ENCODE results near the gene MYO9B. TPM values are rescaled to one million over a fixed set of nuclear protein-coding genes. Genes with fewer than 3 reads are reported as not detected.

The MYO9B gene
- total RNA-seq, 1 experiment from 2014 or later, result 79.4 TPM

DNA sequence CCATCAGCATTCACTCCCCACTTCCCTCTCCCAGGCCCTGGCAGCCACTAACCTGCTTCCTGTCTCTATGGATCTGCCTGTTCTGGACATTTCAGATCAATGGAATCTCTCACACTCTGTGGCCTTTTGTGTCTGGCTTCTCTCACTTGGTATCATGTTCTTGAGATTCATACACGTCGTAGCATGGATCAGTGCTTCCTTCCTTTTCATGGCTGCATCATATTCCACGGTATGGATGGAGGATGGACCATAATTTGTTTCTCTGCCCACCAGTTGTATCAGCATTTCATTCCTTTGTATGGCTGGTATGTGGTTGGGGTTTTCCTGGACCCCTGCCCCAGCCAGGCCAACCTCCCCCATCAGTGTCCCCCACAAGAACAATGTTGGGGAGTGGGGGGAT lies 36.2 kb downstream of the MYO9B start:
- TF ChIP-seq TCF7L2 (IDR thresholded peaks at IDR 0.05; ENCODE audit: low read depth, low read length), result no peak
- TF ChIP-seq, protein P1, sequence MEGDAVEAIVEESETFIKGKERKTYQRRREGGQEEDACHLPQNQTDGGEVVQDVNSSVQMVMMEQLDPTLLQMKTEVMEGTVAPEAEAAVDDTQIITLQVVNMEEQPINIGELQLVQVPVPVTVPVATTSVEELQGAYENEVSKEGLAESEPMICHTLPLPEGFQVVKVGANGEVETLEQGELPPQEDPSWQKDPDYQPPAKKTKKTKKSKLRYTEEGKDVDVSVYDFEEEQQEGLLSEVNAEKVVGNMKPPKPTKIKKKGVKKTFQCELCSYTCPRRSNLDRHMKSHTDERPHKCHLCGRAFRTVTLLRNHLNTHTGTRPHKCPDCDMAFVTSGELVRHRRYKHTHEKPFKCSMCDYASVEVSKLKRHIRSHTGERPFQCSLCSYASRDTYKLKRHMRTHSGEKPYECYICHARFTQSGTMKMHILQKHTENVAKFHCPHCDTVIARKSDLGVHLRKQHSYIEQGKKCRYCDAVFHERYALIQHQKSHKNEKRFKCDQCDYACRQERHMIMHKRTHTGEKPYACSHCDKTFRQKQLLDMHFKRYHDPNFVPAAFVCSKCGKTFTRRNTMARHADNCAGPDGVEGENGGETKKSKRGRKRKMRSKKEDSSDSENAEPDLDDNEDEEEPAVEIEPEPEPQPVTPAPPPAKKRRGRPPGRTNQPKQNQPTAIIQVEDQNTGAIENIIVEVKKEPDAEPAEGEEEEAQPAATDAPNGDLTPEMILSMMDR (IDR thresholded peaks at IDR 0.05), result no peak
- no peak for TF ChIP-seq SIN3A (IDR thresholded peaks at IDR 0.05; ENCODE audit: borderline replicate concordance, insufficient read depth, low read depth, low read length)
- TF ChIP-seq, protein P2, sequence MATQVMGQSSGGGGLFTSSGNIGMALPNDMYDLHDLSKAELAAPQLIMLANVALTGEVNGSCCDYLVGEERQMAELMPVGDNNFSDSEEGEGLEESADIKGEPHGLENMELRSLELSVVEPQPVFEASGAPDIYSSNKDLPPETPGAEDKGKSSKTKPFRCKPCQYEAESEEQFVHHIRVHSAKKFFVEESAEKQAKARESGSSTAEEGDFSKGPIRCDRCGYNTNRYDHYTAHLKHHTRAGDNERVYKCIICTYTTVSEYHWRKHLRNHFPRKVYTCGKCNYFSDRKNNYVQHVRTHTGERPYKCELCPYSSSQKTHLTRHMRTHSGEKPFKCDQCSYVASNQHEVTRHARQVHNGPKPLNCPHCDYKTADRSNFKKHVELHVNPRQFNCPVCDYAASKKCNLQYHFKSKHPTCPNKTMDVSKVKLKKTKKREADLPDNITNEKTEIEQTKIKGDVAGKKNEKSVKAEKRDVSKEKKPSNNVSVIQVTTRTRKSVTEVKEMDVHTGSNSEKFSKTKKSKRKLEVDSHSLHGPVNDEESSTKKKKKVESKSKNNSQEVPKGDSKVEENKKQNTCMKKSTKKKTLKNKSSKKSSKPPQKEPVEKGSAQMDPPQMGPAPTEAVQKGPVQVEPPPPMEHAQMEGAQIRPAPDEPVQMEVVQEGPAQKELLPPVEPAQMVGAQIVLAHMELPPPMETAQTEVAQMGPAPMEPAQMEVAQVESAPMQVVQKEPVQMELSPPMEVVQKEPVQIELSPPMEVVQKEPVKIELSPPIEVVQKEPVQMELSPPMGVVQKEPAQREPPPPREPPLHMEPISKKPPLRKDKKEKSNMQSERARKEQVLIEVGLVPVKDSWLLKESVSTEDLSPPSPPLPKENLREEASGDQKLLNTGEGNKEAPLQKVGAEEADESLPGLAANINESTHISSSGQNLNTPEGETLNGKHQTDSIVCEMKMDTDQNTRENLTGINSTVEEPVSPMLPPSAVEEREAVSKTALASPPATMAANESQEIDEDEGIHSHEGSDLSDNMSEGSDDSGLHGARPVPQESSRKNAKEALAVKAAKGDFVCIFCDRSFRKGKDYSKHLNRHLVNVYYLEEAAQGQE (IDR thresholded peaks at IDR 0.05; ENCODE audit: insufficient read depth in 1 of 2, low read depth in 2 of 2, low read length in 1 of 2), result no peak
- TF ChIP-seq POLR2AphosphoS5 (IDR thresholded peaks at IDR 0.05; ENCODE audit: low read depth, low read length), result no peak
- intact Hi-C loops (cut with micrococcal nuclease; ENCODE audit: unreplicated experiment), result no loop called here

DNA sequence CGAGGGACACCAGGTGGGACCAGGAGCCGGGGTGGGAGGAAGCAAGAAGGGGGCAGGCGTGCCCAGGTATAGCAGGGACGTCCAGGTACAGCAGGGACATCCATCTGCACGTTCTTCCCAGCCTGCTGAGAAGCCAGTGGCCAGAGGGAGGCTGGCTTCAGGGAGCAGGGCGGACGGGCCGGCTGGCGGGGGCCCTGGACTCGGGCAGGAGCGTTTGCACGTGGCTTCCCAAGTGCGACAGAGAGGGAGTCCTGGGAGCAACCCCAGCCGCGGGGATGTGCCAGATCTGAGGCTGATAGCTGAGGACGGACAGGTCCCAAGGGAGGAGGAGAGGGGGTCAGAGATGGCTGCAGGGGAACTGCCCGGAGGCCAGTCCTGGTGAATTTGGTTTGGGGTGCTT lies 36.7 kb downstream of the MYO9B start:
- H3K9me3 ChIP-seq (ENCODE audit: control insufficient read depth, insufficient read depth, low read depth, low read length), result no peaks in the 10 kb centered on the region
- no peaks in the 10 kb centered on the region for H3K36me3 ChIP-seq (ENCODE audit: control insufficient read depth, insufficient read depth, low read length)
- in situ Hi-C loops (cut with HindIII; ENCODE audit: low pct_unique_long_range_greater_than_20kb, low sequenced_read_pairs), result no loop called here
- TF ChIP-seq, protein P1 (IDR thresholded peaks at IDR 0.05), result no peak
- TF ChIP-seq, protein P2 (IDR thresholded peaks at IDR 0.05; ENCODE audit: insufficient read depth in 1 of 2, low read depth in 2 of 2, low read length in 1 of 2), result no peak
- TF ChIP-seq POLR2AphosphoS5 (IDR thresholded peaks at IDR 0.05; ENCODE audit: low read depth, low read length), result no peak
- TF ChIP-seq TCF7L2 (IDR thresholded peaks at IDR 0.05; ENCODE audit: low read depth, low read length), result no peak
- TF ChIP-seq SIN3A (IDR thresholded peaks at IDR 0.05; ENCODE audit: borderline replicate concordance, insufficient read depth, low read depth, low read length), result no peak
- CTCF ChIA-PET, result no interaction called here
- DNase-seq (ENCODE audit: low read depth, low spot score), result no peak
- peaks cover 13% of the 10 kb centered on the region for H3K4me1 ChIP-seq (ENCODE audit: control insufficient read depth, insufficient read depth, low read length)
- no peak overlapping the region for H3K4me3 ChIP-seq (ENCODE audit: low read depth in 2 of 2, low read length in 2 of 2)
- H3K27me3 ChIP-seq (ENCODE audit: control insufficient read depth, insufficient read depth, low read length), result no peaks in the 10 kb centered on the region
- intact Hi-C loops (cut with micrococcal nuclease; ENCODE audit: unreplicated experiment), result no loop called here
- no peak overlapping the region for H3K27ac ChIP-seq (ENCODE audit: low read length)
- no TSS peak for BruUV-seq (replicated peaks)
- POLR2A ChIA-PET, result no interaction called here
- no peak for ATAC-seq

More for the DNA sequence above, 36.2 kb downstream of the MYO9B start:
- Histone ChIP-seq H3K36me3 (ENCODE audit: control insufficient read depth, insufficient read depth, low read length) (no peaks in the 10 kb centered on the region), H3K4me3 (ENCODE audit: low read depth in 2 of 2, low read length in 2 of 2) (no peak overlapping the region), H3K9me3 (ENCODE audit: control insufficient read depth, insufficient read depth, low read depth, low read length) (no peaks in the 10 kb centered on the region), H3K27me3 (ENCODE audit: control insufficient read depth, insufficient read depth, low read length) (no peaks in the 10 kb centered on the region), H3K4me1 (ENCODE audit: control insufficient read depth, insufficient read depth, low read length) (peaks cover 17% of the 10 kb centered on the region), H3K27ac (ENCODE audit: low read length) (no peak overlapping the region)
- DNase-seq (ENCODE audit: low read depth, low spot score) (no peak), ATAC-seq (no peak)
- in situ Hi-C loops (cut with HindIII; ENCODE audit: low pct_unique_long_range_greater_than_20kb, low sequenced_read_pairs), result no loop called here
- ChIA-PET CTCF (no interaction called here), POLR2A (no interaction called here)
- no TSS peak for BruUV-seq (replicated peaks)

All from Panc1 (cell line).